Endodermal cell (in vitro differentiated cells): ENCODE results near the gene CDH4. TPM values are rescaled to one million over a fixed set of nuclear protein-coding genes. Genes with fewer than 3 reads are reported as not detected.

ENCODE experiments used
- DNase-seq: peaks from one replicate; pipeline ENCODE4 v3.0.0-alpha.2; 2017
- H3K27ac ChIP-seq: 2 replicates; pipeline ENCODE4 v1.5.1; 2013; ENCODE audit warnings: mild to moderate bottlenecking, low read depth, low read length, moderate library complexity
- H3K27me3 ChIP-seq: 2 replicates; pipeline ENCODE4 v1.6.1; 2013; ENCODE audit warnings: mild to moderate bottlenecking, low read length, moderate library complexity; ENCODE audit not compliant: insufficient read depth, control insufficient read depth, poor library complexity, severe bottlenecking
- H3K36me3 ChIP-seq: 2 replicates; pipeline ENCODE4 v1.7.0; 2013; ENCODE audit warnings: mild to moderate bottlenecking, low read length, moderate library complexity; ENCODE audit not compliant: control insufficient read depth, insufficient read depth
- H3K4me1 ChIP-seq: one replicate; pipeline ENCODE4 v1.7.0; 2013; ENCODE audit warnings: low read length; ENCODE audit not compliant: control insufficient read depth, insufficient read depth
- H3K4me3 ChIP-seq: 2 replicates; pipeline ENCODE4 v1.5.1; 2013; ENCODE audit warnings: mild to moderate bottlenecking, low read length, moderate library complexity
- H3K9ac ChIP-seq: 2 replicates; pipeline ENCODE4 v1.6.1; 2013; ENCODE audit warnings: mild to moderate bottlenecking, low read length, moderate library complexity; ENCODE audit not compliant: poor library complexity, severe bottlenecking; ENCODE audit errors: extremely low read depth
- H3K9me3 ChIP-seq: 2 replicates; pipeline ENCODE4 v1.6.1; 2013; ENCODE audit warnings: mild to moderate bottlenecking, low read length, moderate library complexity; ENCODE audit not compliant: control insufficient read depth
- H3K27ac Mint-ChIP-seq: 2 replicates; pipeline ENCODE4 v1.8.0; 2020; ENCODE audit warnings: mixed read lengths
- H3K27me3 Mint-ChIP-seq: 2 replicates; pipeline ENCODE4 v1.8.0; 2021; ENCODE audit warnings: mild to moderate bottlenecking, mixed read lengths; ENCODE audit not compliant: insufficient read depth
- H3K36me3 Mint-ChIP-seq: 2 replicates; pipeline ENCODE4 v1.8.0; 2020; ENCODE audit warnings: low read depth, mixed read lengths
- H3K4me1 Mint-ChIP-seq: 2 replicates; pipeline ENCODE4 v1.8.0; 2020; ENCODE audit warnings: mixed read lengths
- H3K4me3 Mint-ChIP-seq: 2 replicates; pipeline ENCODE4 v1.8.0; 2020; ENCODE audit warnings: mild to moderate bottlenecking, moderate library complexity, mixed read lengths
- H3K9me3 Mint-ChIP-seq: 2 replicates; pipeline ENCODE4 v1.8.0; 2020; ENCODE audit warnings: mild to moderate bottlenecking, mixed read lengths
- CTCF ChIP-seq: fragments of 200-600 bp; sonication (generic); conservative IDR thresholded peaks from 2 replicates; pipeline ENCODE4 v1.5.0; 2021; ENCODE audit warnings: antibody characterized with exemption, mild to moderate bottlenecking
- WGBS, 2 experiments: methylation state at CpG; one replicate each; pipeline versions ENCODE4 v1.1.5 to v1.1.7; 2013; ENCODE audit warnings: missing lambda C conversion rate in 2 of 2, mixed read lengths in 1 of 2; ENCODE audit not compliant: insufficient coverage in 1 of 2, insufficient read length in 1 of 2; 5-methylcytosine and 5-hydroxymethylcytosine counted together
- total RNA-seq, 2 donors: library from RNA; stranded (reverse); fragmentation: NEBNext Ultra II Directional in 1 of 2; extraction: Animal tissue kit (Norgen Biotek cat#: 25700) in 1 of 2; gene quantifications; 2 replicates in 1 of 2; 3 replicates in 1 of 2; pipeline ENCODE4 v1.2.1, GENCODE V29; 2021

The CDH4 gene
- total RNA-seq, 2 donors from 2014 or later = 1.8 to 5.8 TPM

GRCh38 chr20:61523145-61523544 is 271.1 kb downstream of the CDH4 start:
- DNase-seq = no peak
- no peaks in the 10 kb centered on the region for H3K27me3 ChIP-seq
- no peak overlapping the region for H3K4me3 ChIP-seq
- Mint-ChIP-seq H3K9me3 (no peaks in the 10 kb centered on the region), H3K36me3 (no peaks in the 10 kb centered on the region), H3K4me1 (peaks cover 9% of the 10 kb centered on the region), H3K27ac (no peak overlapping the region), H3K27me3 (peaks cover 16% of the 10 kb centered on the region), H3K4me3 (no peak overlapping the region)
- no peak overlapping the region for H3K27ac ChIP-seq
- 93 to 94% methylated on average over 18 to 19 of the region's 19 CpGs for WGBS, 2 experiments
- no peak overlapping the region for H3K9ac ChIP-seq
- no peaks in the 10 kb centered on the region for H3K36me3 ChIP-seq
- no peaks in the 10 kb centered on the region for H3K9me3 ChIP-seq
- H3K4me1 ChIP-seq = no peaks in the 10 kb centered on the region
- TF ChIP-seq CTCF = no peak

DNA sequence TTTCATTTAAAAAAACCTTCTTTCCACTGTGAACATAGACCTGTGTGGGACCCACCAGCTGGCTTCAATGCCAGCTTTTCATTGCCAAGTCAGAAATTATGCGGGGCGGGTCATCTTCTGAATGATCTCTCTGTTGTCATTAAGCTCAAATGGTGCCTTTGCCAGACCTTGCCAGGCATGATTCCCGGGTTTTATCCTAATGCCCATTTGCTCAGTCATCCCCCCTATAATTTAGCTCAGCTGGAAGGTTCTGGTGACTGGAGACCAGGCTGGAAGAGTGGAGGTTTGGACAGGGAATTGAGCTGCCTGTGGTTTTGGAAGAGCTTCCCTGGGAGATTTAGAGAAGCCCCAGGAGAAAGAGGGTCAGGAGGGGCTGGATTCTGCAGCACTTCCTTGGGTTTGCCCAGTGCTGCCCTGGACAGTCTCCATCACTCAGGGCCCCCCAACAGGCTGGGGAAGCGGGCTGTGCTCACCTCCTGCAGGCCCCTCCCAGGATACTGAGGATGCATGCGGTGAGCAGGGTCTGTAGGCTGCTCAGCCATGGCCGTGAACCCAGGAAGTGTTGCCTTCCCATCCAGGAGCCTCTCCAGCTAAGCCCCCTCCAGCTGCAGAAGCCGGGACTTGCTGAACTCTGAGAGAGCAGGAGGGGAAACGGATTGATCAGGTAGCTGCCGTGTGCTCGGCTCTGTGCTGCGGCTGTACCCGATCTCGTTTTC is 273.0 kb downstream of the CDH4 start:
- Histone ChIP-seq H3K4me1 (no peaks in the 10 kb centered on the region), H3K36me3 (no peaks in the 10 kb centered on the region), H3K27me3 (no peaks in the 10 kb centered on the region), H3K9ac (no peak overlapping the region), H3K9me3 (no peaks in the 10 kb centered on the region), H3K4me3 (no peak overlapping the region), H3K27ac (no peak overlapping the region)
- peaks cover 14% of the 10 kb centered on the region for H3K27me3 Mint-ChIP-seq
- H3K4me1 Mint-ChIP-seq = peaks cover 9% of the 10 kb centered on the region
- no peaks in the 10 kb centered on the region for H3K36me3 Mint-ChIP-seq
- H3K4me3 Mint-ChIP-seq = no peak overlapping the region
- no peak for DNase-seq
- TF ChIP-seq CTCF = no peak
- no peaks in the 10 kb centered on the region for H3K9me3 Mint-ChIP-seq
- H3K27ac Mint-ChIP-seq = no peak overlapping the region
- WGBS, 2 experiments = 87 to 89% methylated on average over 12 to 13 of the region's 13 CpGs

GRCh38 chr20:61525781-61526431 is 273.8 kb downstream of the CDH4 start:
- no peak for TF ChIP-seq CTCF
- Histone ChIP-seq H3K27me3 (no peaks in the 10 kb centered on the region), H3K9me3 (no peaks in the 10 kb centered on the region), H3K9ac (no peak overlapping the region), H3K27ac (no peak overlapping the region), H3K36me3 (no peaks in the 10 kb centered on the region), H3K4me3 (no peak overlapping the region), H3K4me1 (no peaks in the 10 kb centered on the region)
- Mint-ChIP-seq H3K27me3 (peaks cover 14% of the 10 kb centered on the region), H3K36me3 (no peaks in the 10 kb centered on the region), H3K9me3 (no peaks in the 10 kb centered on the region), H3K4me3 (no peak overlapping the region), H3K27ac (no peak overlapping the region), H3K4me1 (peaks cover 9% of the 10 kb centered on the region)
- no peak for DNase-seq
- WGBS, 2 experiments = 66 to 80% methylated on average over 8 to 21 of the region's 21 CpGs
